Mammary epithelial cell (primary cell): ENCODE results near the gene TEAD2.
"Not testable (repeated sequence)": the region's sequence is repeated elsewhere in the genome, so short reads cannot be mapped to it uniquely, and the experiment has no call there.

ENCODE experiments used
- CTCF ChIP-seq, 2 donors: IDR thresholded peaks in 1 of 2; conservative IDR thresholded peaks in 1 of 2; 2 replicates each; pipeline ENCODE4 v1.5.1; 2011 to 2012; ENCODE audit warnings: inconsistent platforms in 2 of 2, low read length in 2 of 2, mild to moderate bottlenecking in 2 of 2, control low read depth in 1 of 2, low read depth in 1 of 2; ENCODE audit not compliant: insufficient read depth in 1 of 2; ENCODE audit errors: extremely low read depth in 1 of 2
- EZH2 ChIP-seq: IDR thresholded peaks from 2 replicates; pipeline ENCODE4 v1.6.1; 2012; ENCODE audit warnings: low read length, inconsistent platforms, borderline replicate concordance

GRCh38 chr19:49373174-49373573 is 11.0 kb upstream of the TEAD2 start:
- not testable (repeated sequence) for TF ChIP-seq EZH2; CTCF (conservative IDR thresholded peaks at IDR 0.05 in 1 of 2, IDR thresholded peaks at IDR 0.05 in 1 of 2; ENCODE audit: extremely low read depth in 1 of 2, insufficient read depth in 1 of 2, low read depth in 1 of 2, low read length in 2 of 2)
